Measurements from ENCODE around the gene LRCH1.

The LRCH1 gene

DNA sequence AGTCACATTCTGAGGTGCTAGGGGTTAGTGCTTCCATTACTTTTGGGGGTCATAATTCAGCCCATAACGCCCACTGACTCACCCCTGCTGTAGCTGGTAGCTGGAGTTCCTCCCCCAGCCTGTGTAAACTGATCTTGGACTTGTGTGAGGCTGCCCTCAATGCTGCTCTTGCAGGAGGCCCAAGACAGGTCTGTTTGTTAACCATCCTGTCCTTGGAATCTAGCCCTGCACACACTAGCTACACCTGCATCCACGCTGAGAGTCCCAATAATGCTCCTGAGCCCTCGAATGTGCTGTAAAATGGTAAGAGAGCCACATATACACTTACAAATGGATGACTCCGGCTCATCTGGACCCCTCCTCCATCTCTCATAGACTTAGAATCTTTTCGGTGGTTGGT lies 9.6 kb downstream of the LRCH1 start:
- Histone ChIP-seq H3K27me3 (ENCODE audit: control insufficient read depth, insufficient read depth, low read length) (no peaks in the 10 kb centered on the region), H3K27ac (ENCODE audit: low read depth, low read length) (no peak overlapping the region), H3K36me3 (ENCODE audit: control insufficient read depth, insufficient read depth, low read length) (no peaks in the 10 kb centered on the region), H3K4me3 (ENCODE audit: low read depth, low read length) (no peak overlapping the region), H3K9me3 (ENCODE audit: control insufficient read depth, insufficient read depth, low read length) (no peaks in the 10 kb centered on the region), H3K4me1 (ENCODE audit: control insufficient read depth, insufficient read depth, low read length) (no peaks in the 10 kb centered on the region), H3K9ac (ENCODE audit: low read depth, low read length) (no peak overlapping the region)

- Histone ChIP-seq H3K27ac (ENCODE audit: low read depth, low read length) (no peak overlapping the region), H3K9me3 (ENCODE audit: control insufficient read depth, insufficient read depth, low read length) (no peaks in the 10 kb centered on the region), H3K9ac (ENCODE audit: low read depth, low read length) (no peak overlapping the region), H3K4me1 (ENCODE audit: control insufficient read depth, insufficient read depth, low read length) (0 out of 2 replicates have a peak, but pooled peaks cover 3% of the 10 kb centered on the region), H3K4me3 (ENCODE audit: low read depth, low read length) (no peak overlapping the region), H3K36me3 (ENCODE audit: control insufficient read depth, insufficient read depth, low read length) (no peaks in the 10 kb centered on the region), H3K27me3 (ENCODE audit: control insufficient read depth, insufficient read depth, low read length) (no peaks in the 10 kb centered on the region)
Measured at GRCh38 chr13:46565808-46566750, 13.1 kb downstream of the LRCH1 start.

DNA sequence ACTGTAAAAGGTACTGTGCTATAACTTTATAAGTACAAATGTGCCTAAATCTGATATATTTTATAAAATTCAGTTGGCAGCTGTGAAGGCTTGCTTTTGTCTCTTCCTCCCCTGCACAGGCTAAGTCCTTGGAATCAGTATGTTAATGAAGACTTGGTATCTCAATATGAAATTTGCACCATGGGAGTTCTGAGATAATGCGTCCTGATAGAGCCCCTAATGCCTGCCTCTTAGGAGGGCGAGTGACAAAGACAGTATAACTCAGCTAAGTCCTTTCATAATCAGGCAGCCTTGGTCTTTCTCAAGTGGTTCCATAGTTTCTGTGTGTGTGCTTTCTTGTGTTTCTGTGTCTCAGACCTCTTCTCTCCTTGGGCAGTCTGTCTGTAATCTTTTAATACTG lies 14.7 kb downstream of the LRCH1 start:
- H3K9ac ChIP-seq (ENCODE audit: low read depth, low read length), result no peak overlapping the region
- H3K36me3 ChIP-seq (ENCODE audit: control insufficient read depth, insufficient read depth, low read length), result no peaks in the 10 kb centered on the region
- 0 out of 2 replicates have a peak, but pooled peaks cover 3% of the 10 kb centered on the region for H3K4me1 ChIP-seq (ENCODE audit: control insufficient read depth, insufficient read depth, low read length)
- H3K27me3 ChIP-seq (ENCODE audit: control insufficient read depth, insufficient read depth, low read length), result no peaks in the 10 kb centered on the region
- H3K9me3 ChIP-seq (ENCODE audit: control insufficient read depth, insufficient read depth, low read length), result no peaks in the 10 kb centered on the region
- H3K27ac ChIP-seq (ENCODE audit: low read depth, low read length), result no peak overlapping the region
- H3K4me3 ChIP-seq (ENCODE audit: low read depth, low read length), result no peak overlapping the region

- no peaks in the 10 kb centered on the region for H3K36me3 ChIP-seq (ENCODE audit: control insufficient read depth, insufficient read depth, low read length)
- H3K9ac ChIP-seq (ENCODE audit: low read depth, low read length), result no peak overlapping the region
- no peak overlapping the region for H3K4me3 ChIP-seq (ENCODE audit: low read depth, low read length)
- no peaks in the 10 kb centered on the region for H3K9me3 ChIP-seq (ENCODE audit: control insufficient read depth, insufficient read depth, low read length)
- H3K27ac ChIP-seq (ENCODE audit: low read depth, low read length), result no peak overlapping the region
- H3K4me1 ChIP-seq (ENCODE audit: control insufficient read depth, insufficient read depth, low read length), result 0 out of 2 replicates have a peak, but pooled peaks cover 3% of the 10 kb centered on the region
- H3K27me3 ChIP-seq (ENCODE audit: control insufficient read depth, insufficient read depth, low read length), result no peaks in the 10 kb centered on the region
Measured at GRCh38 chr13:46569456-46569855, 16.5 kb downstream of the LRCH1 start.

DNA sequence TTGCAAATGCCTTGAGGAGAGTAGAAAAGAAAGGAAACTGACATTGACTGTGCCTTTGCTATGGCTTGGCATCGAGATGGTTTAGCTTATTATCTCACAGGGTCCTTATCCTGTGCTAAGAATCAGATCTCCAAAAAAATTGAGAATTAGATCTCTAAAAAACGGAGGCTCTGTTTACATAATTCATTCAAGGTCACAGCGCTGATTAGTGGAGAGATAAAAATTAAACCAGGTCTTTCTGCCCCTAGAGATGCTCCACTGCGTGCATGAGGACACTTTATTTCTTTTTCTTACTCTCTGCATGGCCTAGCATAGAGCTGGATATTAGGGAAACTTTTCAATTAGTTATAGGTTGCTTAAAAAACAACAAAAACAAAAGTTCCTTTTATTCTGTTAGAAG lies 17.3 kb downstream of the LRCH1 start:
- Histone ChIP-seq H3K9me3 (ENCODE audit: control insufficient read depth, insufficient read depth, low read length) (no peaks in the 10 kb centered on the region), H3K4me1 (ENCODE audit: control insufficient read depth, insufficient read depth, low read length) (0 out of 2 replicates have a peak, but pooled peaks cover 3% of the 10 kb centered on the region), H3K27me3 (ENCODE audit: control insufficient read depth, insufficient read depth, low read length) (no peaks in the 10 kb centered on the region), H3K36me3 (ENCODE audit: control insufficient read depth, insufficient read depth, low read length) (no peaks in the 10 kb centered on the region), H3K4me3 (ENCODE audit: low read depth, low read length) (no peak overlapping the region), H3K9ac (ENCODE audit: low read depth, low read length) (no peak overlapping the region), H3K27ac (ENCODE audit: low read depth, low read length) (no peak overlapping the region)

- Histone ChIP-seq H3K9me3 (ENCODE audit: control insufficient read depth, insufficient read depth, low read length) (no peaks in the 10 kb centered on the region), H3K9ac (ENCODE audit: low read depth, low read length) (no peak overlapping the region), H3K27ac (ENCODE audit: low read depth, low read length) (no peak overlapping the region), H3K4me3 (ENCODE audit: low read depth, low read length) (no peak overlapping the region), H3K27me3 (ENCODE audit: control insufficient read depth, insufficient read depth, low read length) (no peaks in the 10 kb centered on the region), H3K36me3 (ENCODE audit: control insufficient read depth, insufficient read depth, low read length) (no peaks in the 10 kb centered on the region), H3K4me1 (ENCODE audit: control insufficient read depth, insufficient read depth, low read length) (0 out of 2 replicates have a peak, but pooled peaks cover 3% of the 10 kb centered on the region)
Measured at GRCh38 chr13:46571189-46571908, 18.4 kb downstream of the LRCH1 start.

- H3K9me3 ChIP-seq (ENCODE audit: control insufficient read depth, insufficient read depth, low read length), result no peaks in the 10 kb centered on the region
- no peaks in the 10 kb centered on the region for H3K36me3 ChIP-seq (ENCODE audit: control insufficient read depth, insufficient read depth, low read length)
- H3K27me3 ChIP-seq (ENCODE audit: control insufficient read depth, insufficient read depth, low read length), result no peaks in the 10 kb centered on the region
- no peak overlapping the region for H3K9ac ChIP-seq (ENCODE audit: low read depth, low read length)
- no peak overlapping the region for H3K4me3 ChIP-seq (ENCODE audit: low read depth, low read length)
- 0 out of 2 replicates have a peak, but pooled peaks cover 3% of the 10 kb centered on the region for H3K4me1 ChIP-seq (ENCODE audit: control insufficient read depth, insufficient read depth, low read length)
- H3K27ac ChIP-seq (ENCODE audit: low read depth, low read length), result no peak overlapping the region
Measured at GRCh38 chr13:46571909-46572595, 19.1 kb downstream of the LRCH1 start.

GRCh38 chr13:46572752-46573431 lies 19.9 kb downstream of the LRCH1 start:
- Histone ChIP-seq H3K27ac (ENCODE audit: low read depth, low read length) (no peak overlapping the region), H3K4me1 (ENCODE audit: control insufficient read depth, insufficient read depth, low read length) (0 out of 2 replicates have a peak, but pooled peaks cover 1% of the 10 kb centered on the region), H3K9ac (ENCODE audit: low read depth, low read length) (no peak overlapping the region), H3K27me3 (ENCODE audit: control insufficient read depth, insufficient read depth, low read length) (no peaks in the 10 kb centered on the region), H3K9me3 (ENCODE audit: control insufficient read depth, insufficient read depth, low read length) (no peaks in the 10 kb centered on the region), H3K36me3 (ENCODE audit: control insufficient read depth, insufficient read depth, low read length) (no peaks in the 10 kb centered on the region), H3K4me3 (ENCODE audit: low read depth, low read length) (no peak overlapping the region)

DNA sequence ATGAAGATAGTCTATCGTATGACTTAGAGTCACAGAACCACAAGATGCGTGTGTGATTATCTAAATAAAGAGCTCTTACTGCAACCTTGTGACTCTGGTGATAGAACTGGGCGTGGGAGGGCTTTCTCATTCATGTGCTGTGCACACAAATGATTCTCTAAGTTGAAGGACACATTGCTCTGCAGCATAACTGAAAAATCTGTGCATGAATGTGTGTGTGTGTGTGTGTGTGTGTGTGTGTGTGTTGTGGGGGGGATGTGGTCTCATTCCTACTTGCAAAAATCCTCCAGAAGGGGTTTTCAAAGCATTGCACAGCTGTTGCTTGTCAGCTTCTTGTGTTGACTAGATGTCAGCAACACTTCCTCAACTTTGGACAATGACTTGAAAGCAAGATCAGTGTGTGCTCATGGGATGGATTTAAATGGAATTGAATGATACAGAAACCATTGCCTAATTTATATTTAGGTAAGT lies 22.4 kb downstream of the LRCH1 start:
- no peaks in the 10 kb centered on the region for H3K27me3 ChIP-seq (ENCODE audit: control insufficient read depth, insufficient read depth, low read length)
- H3K36me3 ChIP-seq (ENCODE audit: control insufficient read depth, insufficient read depth, low read length), result no peaks in the 10 kb centered on the region
- no peaks in the 10 kb centered on the region for H3K4me1 ChIP-seq (ENCODE audit: control insufficient read depth, insufficient read depth, low read length)
- H3K9ac ChIP-seq (ENCODE audit: low read depth, low read length), result no peak overlapping the region
- H3K27ac ChIP-seq (ENCODE audit: low read depth, low read length), result no peak overlapping the region
- H3K9me3 ChIP-seq (ENCODE audit: control insufficient read depth, insufficient read depth, low read length), result no peaks in the 10 kb centered on the region
- no peak overlapping the region for H3K4me3 ChIP-seq (ENCODE audit: low read depth, low read length)

GRCh38 chr13:46575818-46576221 lies 22.9 kb downstream of the LRCH1 start:
- no peaks in the 10 kb centered on the region for H3K4me1 ChIP-seq (ENCODE audit: control insufficient read depth, insufficient read depth, low read length)
- no peak overlapping the region for H3K27ac ChIP-seq (ENCODE audit: low read depth, low read length)
- no peak overlapping the region for H3K4me3 ChIP-seq (ENCODE audit: low read depth, low read length)
- H3K27me3 ChIP-seq (ENCODE audit: control insufficient read depth, insufficient read depth, low read length), result no peaks in the 10 kb centered on the region
- no peaks in the 10 kb centered on the region for H3K36me3 ChIP-seq (ENCODE audit: control insufficient read depth, insufficient read depth, low read length)
- H3K9me3 ChIP-seq (ENCODE audit: control insufficient read depth, insufficient read depth, low read length), result no peaks in the 10 kb centered on the region
- H3K9ac ChIP-seq (ENCODE audit: low read depth, low read length), result no peak overlapping the region
